RWPE2 (cell line): ENCODE data around the gene EXOC6B.

Source experiments
- ATAC-seq: fragments of 200-7000 bp; cut with Tn5 transposase; 3 replicates; pipeline ENCODE4 v1.9.1; 2021; ENCODE audit warnings: low read depth
- DNase-seq: peaks from one replicate; pipeline ENCODE4 v3.0.0-alpha.2; 2020; ENCODE audit warnings: low spot score
- H3K27ac ChIP-seq: fragments of 450-650 bp; 2 replicates; pipeline ENCODE4 v1.5.1; 2017; ENCODE audit warnings: mild to moderate bottlenecking; ENCODE audit not compliant: poor library complexity, severe bottlenecking
- H3K27me3 ChIP-seq: fragments of 250-450 bp; sonication (Bioruptor Pico); 2 replicates; pipeline ENCODE4 v1.5.1; 2021; ENCODE audit warnings: mild to moderate bottlenecking, moderate library complexity; ENCODE audit not compliant: insufficient read depth, poor library complexity, severe bottlenecking
- H3K36me3 ChIP-seq: fragments of 250-450 bp; sonication (Bioruptor Pico); 2 replicates; pipeline ENCODE4 v1.5.1; 2020; ENCODE audit warnings: low read depth, mild to moderate bottlenecking, moderate library complexity
- H3K4me1 ChIP-seq: fragments of 250-450 bp; sonication (Bioruptor Pico); 2 replicates; pipeline ENCODE4 v1.5.1; 2021; ENCODE audit warnings: mild to moderate bottlenecking, moderate library complexity; ENCODE audit not compliant: insufficient read depth, poor library complexity, severe bottlenecking
- H3K4me3 ChIP-seq: fragments of 250-450 bp; sonication (Bioruptor Pico); 2 replicates; pipeline ENCODE4 v1.5.1; 2021; ENCODE audit warnings: mild to moderate bottlenecking, moderate library complexity; ENCODE audit not compliant: severe bottlenecking
- H3K9me3 ChIP-seq: fragments of 250-450 bp; sonication (Bioruptor Pico); 2 replicates; pipeline ENCODE4 v1.5.1; 2021; ENCODE audit warnings: mild to moderate bottlenecking, moderate library complexity; ENCODE audit not compliant: severe bottlenecking
- TF ChIP-seq, protein P1 (sequence below): fragments of 450-650 bp; IDR thresholded peaks from one replicate; pipeline ENCODE4 v1.5.1; 2017; ENCODE audit warnings: mild to moderate bottlenecking, moderate library complexity; ENCODE audit not compliant: poor library complexity, severe bottlenecking

The EXOC6B gene

DNA sequence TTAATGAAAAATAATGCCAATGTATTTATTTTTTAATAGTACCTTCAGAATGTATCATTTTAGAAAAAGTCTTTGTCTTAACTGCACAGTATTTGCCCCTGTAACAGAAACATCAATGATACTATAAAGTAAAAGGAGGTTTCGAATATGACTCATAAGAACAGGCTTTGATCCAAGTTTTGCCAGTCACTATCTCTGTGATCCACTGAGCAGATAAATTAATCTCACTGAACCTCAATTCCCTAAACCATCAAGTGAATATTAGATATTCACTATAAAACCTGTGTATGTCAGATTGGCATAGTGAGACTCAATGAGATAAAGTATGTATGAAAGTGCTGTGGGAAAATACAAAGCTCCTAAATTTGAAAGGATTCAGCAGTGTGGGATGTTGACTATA, 292.1 kb downstream of the EXOC6B start:
- Histone ChIP-seq H3K27me3 (no peaks in the 10 kb centered on the region), H3K4me3 (no peak overlapping the region), H3K27ac (no peak overlapping the region), H3K4me1 (peaks cover 3% of the 10 kb centered on the region), H3K36me3 (no peaks in the 10 kb centered on the region), H3K9me3 (no peaks in the 10 kb centered on the region)
- TF ChIP-seq, protein P1, sequence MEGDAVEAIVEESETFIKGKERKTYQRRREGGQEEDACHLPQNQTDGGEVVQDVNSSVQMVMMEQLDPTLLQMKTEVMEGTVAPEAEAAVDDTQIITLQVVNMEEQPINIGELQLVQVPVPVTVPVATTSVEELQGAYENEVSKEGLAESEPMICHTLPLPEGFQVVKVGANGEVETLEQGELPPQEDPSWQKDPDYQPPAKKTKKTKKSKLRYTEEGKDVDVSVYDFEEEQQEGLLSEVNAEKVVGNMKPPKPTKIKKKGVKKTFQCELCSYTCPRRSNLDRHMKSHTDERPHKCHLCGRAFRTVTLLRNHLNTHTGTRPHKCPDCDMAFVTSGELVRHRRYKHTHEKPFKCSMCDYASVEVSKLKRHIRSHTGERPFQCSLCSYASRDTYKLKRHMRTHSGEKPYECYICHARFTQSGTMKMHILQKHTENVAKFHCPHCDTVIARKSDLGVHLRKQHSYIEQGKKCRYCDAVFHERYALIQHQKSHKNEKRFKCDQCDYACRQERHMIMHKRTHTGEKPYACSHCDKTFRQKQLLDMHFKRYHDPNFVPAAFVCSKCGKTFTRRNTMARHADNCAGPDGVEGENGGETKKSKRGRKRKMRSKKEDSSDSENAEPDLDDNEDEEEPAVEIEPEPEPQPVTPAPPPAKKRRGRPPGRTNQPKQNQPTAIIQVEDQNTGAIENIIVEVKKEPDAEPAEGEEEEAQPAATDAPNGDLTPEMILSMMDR: no peak
- DNase-seq (no peak), ATAC-seq (peak; percentile 60; the same call in 1 of the 3 replicates)

DNA sequence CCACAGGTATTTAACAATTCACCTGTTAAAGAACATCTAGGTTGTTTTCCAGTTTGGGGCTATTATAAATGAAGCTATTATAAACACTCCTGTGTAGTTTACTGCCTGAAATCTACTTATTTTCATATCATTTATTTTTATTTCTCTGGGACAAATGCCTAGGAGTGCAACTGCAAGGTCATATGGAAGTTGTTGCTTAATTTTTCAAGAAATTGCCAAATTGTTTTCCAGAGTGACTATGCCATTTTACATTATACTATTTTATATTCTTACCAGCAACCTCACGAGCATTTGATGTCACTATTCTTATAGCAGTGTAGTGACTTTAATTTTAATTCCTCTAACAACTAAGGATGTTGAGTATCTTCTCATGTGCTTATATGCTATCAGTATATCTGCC, 298.4 kb downstream of the EXOC6B start:
- Histone ChIP-seq H3K27ac (no peak overlapping the region), H3K36me3 (no peaks in the 10 kb centered on the region), H3K4me1 (peaks cover 3% of the 10 kb centered on the region), H3K9me3 (no peaks in the 10 kb centered on the region), H3K27me3 (no peaks in the 10 kb centered on the region), H3K4me3 (no peak overlapping the region)
- ATAC-seq: no peak
- no peak for DNase-seq
- TF ChIP-seq, protein P1: no peak

DNA sequence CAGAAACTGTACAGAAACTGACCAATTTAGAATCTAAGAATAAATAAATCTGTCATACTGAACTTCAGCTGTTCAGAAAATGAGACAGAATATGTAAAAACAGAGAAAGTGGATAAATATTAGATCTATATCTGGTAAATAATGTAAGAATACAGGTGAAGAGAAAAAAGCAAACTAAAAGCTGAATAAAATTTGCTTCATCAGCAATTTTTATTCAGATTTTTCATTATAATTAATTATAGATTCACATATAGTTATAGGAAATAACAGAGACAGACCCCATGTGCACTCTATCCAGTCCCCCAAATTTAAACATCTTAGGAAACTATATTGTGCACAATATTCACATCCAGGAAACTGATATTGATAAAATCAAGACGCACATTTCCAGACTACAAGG, 299.2 kb downstream of the EXOC6B start:
- Histone ChIP-seq H3K36me3 (no peaks in the 10 kb centered on the region), H3K9me3 (no peaks in the 10 kb centered on the region), H3K27me3 (no peaks in the 10 kb centered on the region), H3K27ac (no peak overlapping the region), H3K4me3 (no peak overlapping the region), H3K4me1 (peaks cover 2% of the 10 kb centered on the region)
- ATAC-seq (no peak), DNase-seq (no peak)
- TF ChIP-seq, protein P1: no peak

DNA sequence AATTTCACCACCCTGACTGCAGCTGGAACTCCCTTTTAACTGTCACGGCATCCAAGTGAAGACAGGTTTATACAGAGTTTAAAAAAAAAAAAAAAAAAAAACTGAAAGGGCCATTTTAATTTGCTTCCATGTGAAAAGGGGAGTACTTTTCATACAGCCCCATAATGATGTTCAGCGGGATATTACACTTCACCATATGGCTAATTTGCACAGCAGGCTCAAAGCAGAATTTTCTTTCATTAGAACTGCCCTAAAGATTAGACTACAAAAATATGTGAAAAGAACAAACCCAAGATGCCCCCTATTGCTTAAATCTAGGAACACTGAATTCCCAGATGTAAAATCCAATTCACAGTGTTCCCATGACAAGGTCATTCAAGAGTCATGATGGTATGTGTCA, 301.8 kb downstream of the EXOC6B start:
- no peaks in the 10 kb centered on the region for H3K9me3 ChIP-seq
- TF ChIP-seq, protein P1: no peak
- no peak overlapping the region for H3K27ac ChIP-seq
- no peaks in the 10 kb centered on the region for H3K27me3 ChIP-seq
- H3K36me3 ChIP-seq: no peaks in the 10 kb centered on the region
- no peaks in the 10 kb centered on the region for H3K4me1 ChIP-seq
- ATAC-seq: no peak
- no peak for DNase-seq
- H3K4me3 ChIP-seq: no peak overlapping the region

DNA sequence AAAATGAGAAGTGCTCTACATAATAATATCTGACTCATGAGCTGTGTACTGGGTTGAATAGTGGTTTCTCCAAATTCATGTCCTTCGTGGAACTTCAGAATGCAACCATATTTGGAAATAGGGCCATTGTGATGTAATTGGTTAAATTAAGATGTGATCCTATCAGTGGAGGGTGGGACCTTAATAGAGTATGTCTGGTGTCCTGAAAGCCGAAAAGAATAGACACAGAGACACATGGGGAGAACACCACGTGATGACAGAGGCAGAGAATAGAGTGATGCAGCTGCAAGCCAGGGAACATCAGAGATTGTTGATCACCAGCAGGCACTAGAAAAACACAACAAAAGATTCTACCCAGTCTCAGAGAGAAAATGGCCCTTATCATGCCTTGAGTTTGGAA, 310.1 kb downstream of the EXOC6B start:
- TF ChIP-seq, protein P1: no peak
- H3K4me3 ChIP-seq: no peak overlapping the region
- no peak overlapping the region for H3K27ac ChIP-seq
- no peaks in the 10 kb centered on the region for H3K27me3 ChIP-seq
- no peaks in the 10 kb centered on the region for H3K4me1 ChIP-seq
- ATAC-seq (no peak), DNase-seq (no peak)
- no peaks in the 10 kb centered on the region for H3K36me3 ChIP-seq
- no peaks in the 10 kb centered on the region for H3K9me3 ChIP-seq
